Neural cell (in vitro differentiated cells): Measurements from ENCODE around the gene ATP5MG. TPM values are rescaled to one million over a fixed set of nuclear protein-coding genes. Genes with fewer than 3 reads are reported as not detected.
A peak's percentile ranks its signal among the peaks of the same experiment; 100 is the strongest.

Experiments
- H2AFZ ChIP-seq: fragments of 200-600, 300-800 bp; sonication (generic), shearing (Covaris generic); 2 replicates; pipeline ENCODE4 v1.6.0; 2014; ENCODE audit warnings: low read depth, mild to moderate bottlenecking, antibody characterized with exemption, low read length, moderate library complexity
- H3F3A ChIP-seq: fragments of 200-600 bp; shearing (Covaris generic); 2 replicates; pipeline ENCODE4 v1.6.1; 2016; ENCODE audit warnings: mild to moderate bottlenecking, moderate library complexity, mixed read lengths, antibody characterized with exemption, low read length; ENCODE audit not compliant: insufficient read depth, poor library complexity, severe bottlenecking
- H3K27ac ChIP-seq: fragments of 200-600, 300-800 bp; sonication (generic), shearing (Covaris generic); 2 replicates; pipeline ENCODE4 v1.5.1; 2014; ENCODE audit warnings: mild to moderate bottlenecking, low read length, moderate library complexity
- H3K27me3 ChIP-seq: fragments of 300-800, 200-600 bp; sonication (generic), shearing (Covaris generic); 2 replicates; pipeline ENCODE4 v1.6.0; 2014; ENCODE audit warnings: mild to moderate bottlenecking, low read depth, low read length, moderate library complexity; ENCODE audit not compliant: insufficient read depth
- H3K36me3 ChIP-seq: fragments of 300-800, 200-600 bp; sonication (generic), shearing (Covaris generic); 2 replicates; pipeline ENCODE4 v1.5.1; 2014; ENCODE audit warnings: mild to moderate bottlenecking, antibody characterized with exemption, low read length, moderate library complexity; ENCODE audit not compliant: insufficient read depth
- H3K4me2 ChIP-seq: fragments of 300-800, 200-600 bp; sonication (generic), shearing (Covaris generic); 2 replicates; pipeline ENCODE4 v1.6.0; 2014; ENCODE audit warnings: mild to moderate bottlenecking, low read length
- H3K4me3 ChIP-seq: fragments of 300-800, 200-600 bp; sonication (generic), shearing (Covaris generic); 2 replicates; pipeline ENCODE4 v1.5.1; 2014; ENCODE audit warnings: mild to moderate bottlenecking, low read length, moderate library complexity
- H3K79me2 ChIP-seq: fragments of 200-600 bp; shearing (Covaris generic); replicated peaks from 2 replicates; pipeline ENCODE4 v1.6.0; 2014; ENCODE audit warnings: mild to moderate bottlenecking, low read length, moderate library complexity; ENCODE audit not compliant: insufficient read depth
- H3K9ac ChIP-seq: fragments of 300-800, 200-600 bp; sonication (generic), shearing (Covaris generic); 2 replicates; pipeline ENCODE4 v1.6.1; 2016; ENCODE audit warnings: mild to moderate bottlenecking, low read length, mixed read lengths
- H3K9me2 ChIP-seq: fragments of 200-600 bp; shearing (Covaris generic); 2 replicates; pipeline ENCODE4 v1.6.1; 2016; ENCODE audit warnings: mild to moderate bottlenecking, low read length, mixed read lengths; ENCODE audit not compliant: insufficient read depth
- H3K9me3 ChIP-seq: fragments of 200-600, 300-800 bp; sonication (generic), shearing (Covaris generic); 2 replicates; pipeline ENCODE4 v1.6.1; 2016; ENCODE audit warnings: mild to moderate bottlenecking, mixed run types, low read length, moderate library complexity, mixed read lengths
- H4K20me1 ChIP-seq: fragments of 200-600 bp; shearing (Covaris generic); 2 replicates; pipeline ENCODE4 v1.6.1; 2016; ENCODE audit warnings: mild to moderate bottlenecking, mixed run types; ENCODE audit not compliant: insufficient read depth
- EP300 ChIP-seq: fragments of 450-650 bp; conservative IDR thresholded peaks from 2 replicates; pipeline ENCODE4 v1.6.1; 2014; ENCODE audit warnings: antibody characterized with exemption, mild to moderate bottlenecking, moderate library complexity; ENCODE audit not compliant: poor library complexity, severe bottlenecking
- EZH2 ChIP-seq: fragments of 200-600, 300-800 bp; shearing (Covaris generic), sonication (generic); IDR thresholded peaks from 2 replicates; pipeline ENCODE4 v1.6.1; 2014; ENCODE audit warnings: antibody characterized with exemption, low read length, borderline replicate concordance, mild to moderate bottlenecking; ENCODE audit not compliant: insufficient read depth, poor library complexity, severe bottlenecking
- MXI1 ChIP-seq: fragments of 450-650 bp; conservative IDR thresholded peaks from 2 replicates; pipeline ENCODE4 v1.6.1; 2014; ENCODE audit warnings: antibody characterized with exemption, mild to moderate bottlenecking; ENCODE audit not compliant: poor library complexity, severe bottlenecking
- POLR2AphosphoS5 ChIP-seq: IDR thresholded peaks from 2 replicates; pipeline ENCODE4 v1.6.1; 2012
- RAD21 ChIP-seq: fragments of 450-650 bp; conservative IDR thresholded peaks from 2 replicates; pipeline ENCODE4 v1.6.1; 2014; ENCODE audit warnings: antibody characterized with exemption, mild to moderate bottlenecking, moderate library complexity
- SMC3 ChIP-seq: fragments of 450-650 bp; conservative IDR thresholded peaks from 2 replicates; pipeline ENCODE4 v1.6.1; 2014; ENCODE audit warnings: antibody characterized with exemption, mild to moderate bottlenecking, moderate library complexity; ENCODE audit not compliant: poor library complexity
- TAF1 ChIP-seq: IDR thresholded peaks from 2 replicates; pipeline ENCODE4 v1.6.1; 2012; ENCODE audit warnings: low read depth
- polyA plus RNA-seq: library from polyadenylated mRNA; depleted of rRNA; stranded (reverse); fragments of >200 nt; gene quantifications from 2 replicates; pipeline ENCODE4 v1.2.3, GENCODE V29; 2014
- TF ChIP-seq, protein P1 (sequence below): fragments of 450-650 bp; IDR thresholded peaks from 2 replicates; pipeline ENCODE4 v1.5.1; 2014; ENCODE audit warnings: antibody characterized with exemption, mild to moderate bottlenecking, moderate library complexity; ENCODE audit not compliant: poor library complexity, severe bottlenecking
- TF ChIP-seq, protein P2 (sequence below): IDR thresholded peaks from 2 replicates; pipeline ENCODE4 v1.6.1; 2012; ENCODE audit warnings: borderline replicate concordance

Gene ATP5MG
- polyA plus RNA-seq, 1 donor from 2014 or later: 153 TPM

DNA sequence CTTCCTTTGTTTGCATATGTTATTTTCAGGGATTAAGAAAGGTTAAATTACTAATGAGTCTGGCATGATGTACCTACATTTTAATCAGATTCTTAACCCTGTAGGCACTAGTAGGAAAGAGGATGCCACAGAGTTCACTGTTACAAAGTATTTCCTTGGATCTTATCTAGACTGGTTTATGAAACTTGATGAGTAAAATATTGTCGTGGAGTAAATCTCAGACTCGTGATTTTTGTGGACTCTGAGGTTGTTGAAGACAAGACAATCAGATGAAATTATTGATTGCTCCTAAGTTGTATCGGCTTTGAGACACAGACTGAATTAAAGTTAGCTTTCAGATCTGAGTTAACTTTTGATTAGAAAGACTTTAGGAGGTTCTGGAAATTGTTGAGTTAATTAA, 40.9 kb downstream of the ATP5MG start:
- Histone ChIP-seq H3K4me2 (no peak overlapping the region), H2AFZ (no peak overlapping the region), H3K9ac (no peak overlapping the region), H3K27ac (no peak overlapping the region), H3K9me2 (no peaks in the 10 kb centered on the region), H3F3A (peaks cover 9% of the 10 kb centered on the region), H4K20me1 (peaks cover 70% of the 10 kb centered on the region), H3K27me3 (no peaks in the 10 kb centered on the region), H3K9me3 (no peaks in the 10 kb centered on the region), H3K79me2 (peaks cover 98% of the 10 kb centered on the region), H3K36me3 (no peaks in the 10 kb centered on the region), H3K4me3 (peak overlapping the region; percentile 46)
- no peak for TF ChIP-seq TAF1
- TF ChIP-seq SMC3: no peak
- no peak for TF ChIP-seq RAD21
- TF ChIP-seq, protein P1, sequence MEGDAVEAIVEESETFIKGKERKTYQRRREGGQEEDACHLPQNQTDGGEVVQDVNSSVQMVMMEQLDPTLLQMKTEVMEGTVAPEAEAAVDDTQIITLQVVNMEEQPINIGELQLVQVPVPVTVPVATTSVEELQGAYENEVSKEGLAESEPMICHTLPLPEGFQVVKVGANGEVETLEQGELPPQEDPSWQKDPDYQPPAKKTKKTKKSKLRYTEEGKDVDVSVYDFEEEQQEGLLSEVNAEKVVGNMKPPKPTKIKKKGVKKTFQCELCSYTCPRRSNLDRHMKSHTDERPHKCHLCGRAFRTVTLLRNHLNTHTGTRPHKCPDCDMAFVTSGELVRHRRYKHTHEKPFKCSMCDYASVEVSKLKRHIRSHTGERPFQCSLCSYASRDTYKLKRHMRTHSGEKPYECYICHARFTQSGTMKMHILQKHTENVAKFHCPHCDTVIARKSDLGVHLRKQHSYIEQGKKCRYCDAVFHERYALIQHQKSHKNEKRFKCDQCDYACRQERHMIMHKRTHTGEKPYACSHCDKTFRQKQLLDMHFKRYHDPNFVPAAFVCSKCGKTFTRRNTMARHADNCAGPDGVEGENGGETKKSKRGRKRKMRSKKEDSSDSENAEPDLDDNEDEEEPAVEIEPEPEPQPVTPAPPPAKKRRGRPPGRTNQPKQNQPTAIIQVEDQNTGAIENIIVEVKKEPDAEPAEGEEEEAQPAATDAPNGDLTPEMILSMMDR: no peak
- TF ChIP-seq, protein P2, sequence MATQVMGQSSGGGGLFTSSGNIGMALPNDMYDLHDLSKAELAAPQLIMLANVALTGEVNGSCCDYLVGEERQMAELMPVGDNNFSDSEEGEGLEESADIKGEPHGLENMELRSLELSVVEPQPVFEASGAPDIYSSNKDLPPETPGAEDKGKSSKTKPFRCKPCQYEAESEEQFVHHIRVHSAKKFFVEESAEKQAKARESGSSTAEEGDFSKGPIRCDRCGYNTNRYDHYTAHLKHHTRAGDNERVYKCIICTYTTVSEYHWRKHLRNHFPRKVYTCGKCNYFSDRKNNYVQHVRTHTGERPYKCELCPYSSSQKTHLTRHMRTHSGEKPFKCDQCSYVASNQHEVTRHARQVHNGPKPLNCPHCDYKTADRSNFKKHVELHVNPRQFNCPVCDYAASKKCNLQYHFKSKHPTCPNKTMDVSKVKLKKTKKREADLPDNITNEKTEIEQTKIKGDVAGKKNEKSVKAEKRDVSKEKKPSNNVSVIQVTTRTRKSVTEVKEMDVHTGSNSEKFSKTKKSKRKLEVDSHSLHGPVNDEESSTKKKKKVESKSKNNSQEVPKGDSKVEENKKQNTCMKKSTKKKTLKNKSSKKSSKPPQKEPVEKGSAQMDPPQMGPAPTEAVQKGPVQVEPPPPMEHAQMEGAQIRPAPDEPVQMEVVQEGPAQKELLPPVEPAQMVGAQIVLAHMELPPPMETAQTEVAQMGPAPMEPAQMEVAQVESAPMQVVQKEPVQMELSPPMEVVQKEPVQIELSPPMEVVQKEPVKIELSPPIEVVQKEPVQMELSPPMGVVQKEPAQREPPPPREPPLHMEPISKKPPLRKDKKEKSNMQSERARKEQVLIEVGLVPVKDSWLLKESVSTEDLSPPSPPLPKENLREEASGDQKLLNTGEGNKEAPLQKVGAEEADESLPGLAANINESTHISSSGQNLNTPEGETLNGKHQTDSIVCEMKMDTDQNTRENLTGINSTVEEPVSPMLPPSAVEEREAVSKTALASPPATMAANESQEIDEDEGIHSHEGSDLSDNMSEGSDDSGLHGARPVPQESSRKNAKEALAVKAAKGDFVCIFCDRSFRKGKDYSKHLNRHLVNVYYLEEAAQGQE: no peak
- no peak for TF ChIP-seq EZH2
- no peak for TF ChIP-seq EP300
- no peak for TF ChIP-seq MXI1
- no peak for TF ChIP-seq POLR2AphosphoS5

DNA sequence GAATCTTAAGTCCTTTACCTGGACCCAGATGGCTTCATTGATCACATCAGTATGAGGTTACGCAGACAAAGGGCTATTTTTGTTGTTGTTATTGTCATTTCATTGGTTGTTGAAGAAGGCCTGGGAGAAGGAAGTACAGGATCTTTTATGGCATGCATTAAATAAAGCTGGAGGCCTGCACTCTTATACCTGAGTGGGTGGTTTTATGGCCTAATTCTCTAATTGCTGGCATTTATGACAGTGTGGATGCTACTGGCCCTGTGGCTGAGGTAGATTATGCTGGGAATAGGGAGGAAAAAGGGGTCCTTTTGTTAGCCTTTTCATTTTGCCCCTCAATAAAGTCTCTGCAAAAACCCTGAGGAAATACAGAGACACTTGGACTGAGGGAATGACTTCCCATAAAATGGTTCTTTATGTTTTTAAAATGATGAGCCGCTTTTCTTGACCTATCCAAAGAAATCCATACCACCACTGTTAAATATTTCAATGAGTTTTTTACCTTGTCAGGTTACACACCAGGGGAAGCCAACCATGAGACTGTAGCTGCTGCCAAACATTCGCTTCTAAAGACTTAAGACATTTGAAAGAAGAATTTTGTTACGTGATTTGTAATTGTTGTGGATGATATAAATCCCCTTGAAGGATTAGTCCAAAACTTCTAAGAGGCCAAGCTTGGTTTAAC, 41.6 kb downstream of the ATP5MG start:
- Histone ChIP-seq H3K4me2 (no peak overlapping the region), H3K27ac (no peak overlapping the region), H3K9me2 (no peaks in the 10 kb centered on the region), H3K27me3 (no peaks in the 10 kb centered on the region), H3K4me3 (no peak overlapping the region), H3K9me3 (no peaks in the 10 kb centered on the region), H2AFZ (no peak overlapping the region), H3K9ac (no peak overlapping the region), H3F3A (peaks cover 3% of the 10 kb centered on the region), H3K79me2 (peaks cover 98% of the 10 kb centered on the region), H3K36me3 (no peaks in the 10 kb centered on the region), H4K20me1 (peaks cover 71% of the 10 kb centered on the region)
- no peak for TF ChIP-seq MXI1
- TF ChIP-seq EP300: no peak
